Kidney epithelial cell (primary cell): Measurements from ENCODE around the gene STX16. TPM values are rescaled to one million over a fixed set of nuclear protein-coding genes. Genes with fewer than 3 reads are reported as not detected.
A peak's percentile ranks its signal among the peaks of the same experiment; 100 is the strongest.

Experiments used
- DNase-seq: peaks from one replicate; pipeline ENCODE4 v3.0.0-alpha.2; 2010; ENCODE audit warnings: low read depth
- H3K27me3 ChIP-seq: 2 replicates; pipeline ENCODE4 v1.6.0; 2011; ENCODE audit warnings: low read length; ENCODE audit not compliant: control insufficient read depth, insufficient read depth
- H3K36me3 ChIP-seq: 2 replicates; pipeline ENCODE4 v1.5.1; 2011; ENCODE audit warnings: low read length; ENCODE audit not compliant: control insufficient read depth, insufficient read depth
- H3K4me3 ChIP-seq: 2 replicates; pipeline ENCODE4 v1.5.1; 2011; ENCODE audit warnings: low read depth, mild to moderate bottlenecking, control low read depth, low read length
- CTCF ChIP-seq: IDR thresholded peaks from 2 replicates; pipeline ENCODE4 v1.5.1; 2011; ENCODE audit warnings: mild to moderate bottlenecking, moderate library complexity, low read length, control low read depth, inconsistent platforms; ENCODE audit not compliant: insufficient read depth, poor library complexity, severe bottlenecking
- total RNA-seq: library from RNA; depleted of rRNA; stranded (reverse); fragments of >200 nt; gene quantifications from 2 replicates; pipeline ENCODE4 v1.2.3, GENCODE V29; 2015

The STX16 gene
- total RNA-seq, 1 donor from 2014 or later = 53.6 TPM

- TF ChIP-seq CTCF = no peak
- H3K27me3 ChIP-seq = no peaks in the 10 kb centered on the region
- no peak overlapping the region for H3K4me3 ChIP-seq
- no peak for DNase-seq
- H3K36me3 ChIP-seq = no peaks in the 10 kb centered on the region
Observed at GRCh38 chr20:58621906-58622548, 29.1 kb upstream of the STX16 start.

DNA sequence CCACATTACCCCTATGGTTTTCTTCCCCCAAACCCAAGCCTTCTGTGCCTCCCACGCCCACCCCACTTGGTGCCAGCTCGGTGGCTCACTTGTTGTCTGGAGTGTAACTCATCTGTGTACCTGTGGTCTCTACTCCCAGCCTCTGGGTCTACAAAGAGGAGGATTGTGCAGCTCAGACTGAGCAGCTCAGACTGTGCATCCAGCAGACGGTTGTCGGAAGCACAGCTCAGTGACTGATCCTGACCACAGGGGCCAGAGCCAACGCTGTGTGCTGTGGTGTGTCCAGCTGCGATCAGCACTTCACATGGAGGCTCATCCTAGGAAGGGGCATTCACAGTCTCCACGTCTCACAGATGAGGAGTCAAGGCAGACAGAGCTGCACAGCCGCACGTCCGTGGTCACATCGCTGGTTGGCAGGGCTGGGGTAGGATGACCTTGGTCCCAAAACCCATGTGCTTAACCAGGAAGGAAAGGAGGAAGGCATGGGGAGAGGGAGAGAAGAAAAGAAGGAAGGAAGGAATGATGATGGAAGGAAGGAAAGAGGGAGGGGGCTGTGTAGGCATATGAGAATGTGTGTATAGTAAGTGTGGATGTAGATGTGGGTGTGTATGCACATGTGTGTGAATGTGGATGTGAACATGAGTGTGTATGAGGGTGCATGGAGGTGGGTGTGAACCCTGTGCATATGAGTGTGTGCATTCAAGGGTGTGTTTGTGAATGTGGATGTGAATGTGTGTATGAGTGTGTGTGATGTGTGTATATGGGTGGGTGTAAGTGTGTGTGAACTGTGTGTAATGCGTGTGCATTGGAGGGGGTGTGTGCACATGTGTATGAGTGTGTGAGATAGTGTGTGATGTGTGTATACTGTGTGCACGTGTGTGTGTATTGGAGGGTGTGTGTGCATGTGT is 28.2 kb upstream of the STX16 start:
- no peaks in the 10 kb centered on the region for H3K36me3 ChIP-seq
- H3K4me3 ChIP-seq = no peak overlapping the region
- no peaks in the 10 kb centered on the region for H3K27me3 ChIP-seq
- TF ChIP-seq CTCF = no peak
- DNase-seq = no peak

DNA sequence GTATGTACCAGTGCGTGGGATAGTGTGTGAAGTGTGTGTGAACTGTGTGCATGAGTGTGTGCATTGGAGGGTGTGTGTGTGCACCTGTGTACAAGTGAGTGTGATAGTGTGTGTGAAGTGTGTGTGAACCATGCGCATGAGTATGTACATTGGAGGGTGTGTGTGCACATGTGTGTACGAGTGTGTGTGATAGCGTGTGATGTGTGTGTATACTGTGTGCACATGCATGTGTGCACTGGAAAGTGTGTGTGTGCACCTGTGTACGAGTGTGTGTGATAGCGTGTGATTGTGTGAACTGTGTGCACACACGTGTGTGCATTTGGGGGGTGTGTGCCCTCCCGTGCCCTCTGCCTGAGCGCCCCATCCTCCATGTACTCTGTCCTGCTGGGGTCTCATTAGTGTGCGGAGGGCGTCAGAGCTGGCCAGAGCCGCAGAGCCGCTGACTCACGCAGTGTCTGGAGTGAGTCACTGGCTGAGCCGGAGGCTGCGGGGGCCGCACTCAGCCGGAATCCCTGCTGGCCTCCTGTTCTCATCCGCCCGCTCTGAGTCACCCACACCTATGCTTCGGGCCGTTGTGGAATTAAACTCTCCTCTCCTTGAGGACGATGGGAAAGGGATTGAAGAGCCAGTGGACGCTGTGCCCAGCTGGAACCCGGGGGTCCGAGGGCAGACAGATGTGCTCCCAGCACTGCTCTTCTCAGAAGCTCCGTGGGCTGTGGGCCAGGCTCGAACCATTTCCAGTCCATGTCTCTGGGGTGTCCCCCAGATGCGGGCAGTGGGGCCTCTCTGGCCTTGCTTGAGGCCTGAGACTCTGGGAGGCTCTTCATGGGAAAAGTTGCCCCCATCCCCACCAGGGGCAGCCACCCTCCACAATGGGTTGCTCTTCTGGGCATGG is 27.3 kb upstream of the STX16 start:
- no peak for TF ChIP-seq CTCF
- Histone ChIP-seq H3K27me3 (no peaks in the 10 kb centered on the region), H3K4me3 (no peak overlapping the region), H3K36me3 (no peaks in the 10 kb centered on the region)
- DNase-seq = peak; percentile 92

DNA sequence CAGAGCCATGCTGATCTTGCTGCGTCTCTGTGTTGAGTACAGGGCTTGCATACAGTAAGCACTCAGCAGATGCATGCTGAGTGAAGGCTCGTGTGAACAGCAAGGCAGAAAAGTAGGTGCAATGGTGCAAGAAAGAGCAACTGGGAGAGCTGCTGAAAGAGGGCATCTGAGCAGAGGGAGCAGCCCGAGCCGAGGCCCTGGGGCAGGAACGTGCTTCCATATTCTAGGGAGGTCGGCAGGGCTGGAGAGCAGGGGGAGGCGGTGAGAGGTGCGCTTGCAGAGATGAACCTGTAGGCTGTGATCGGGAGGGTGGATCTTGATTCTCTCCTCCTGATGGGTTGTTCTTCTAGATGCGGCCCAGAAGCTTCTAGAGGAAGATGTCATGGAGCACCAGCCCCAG is 26.4 kb upstream of the STX16 start:
- TF ChIP-seq CTCF = no peak
- H3K27me3 ChIP-seq = no peaks in the 10 kb centered on the region
- DNase-seq = no peak
- no peaks in the 10 kb centered on the region for H3K36me3 ChIP-seq
- H3K4me3 ChIP-seq = no peak overlapping the region

- Histone ChIP-seq H3K36me3 (no peaks in the 10 kb centered on the region), H3K4me3 (no peak overlapping the region), H3K27me3 (no peaks in the 10 kb centered on the region)
- TF ChIP-seq CTCF = no peak
- DNase-seq = no peak
Observed at GRCh38 chr20:58625585-58625984, 25.5 kb upstream of the STX16 start.
